Measurements from ENCODE around the gene WASF3.

WASF3 gene

DNA sequence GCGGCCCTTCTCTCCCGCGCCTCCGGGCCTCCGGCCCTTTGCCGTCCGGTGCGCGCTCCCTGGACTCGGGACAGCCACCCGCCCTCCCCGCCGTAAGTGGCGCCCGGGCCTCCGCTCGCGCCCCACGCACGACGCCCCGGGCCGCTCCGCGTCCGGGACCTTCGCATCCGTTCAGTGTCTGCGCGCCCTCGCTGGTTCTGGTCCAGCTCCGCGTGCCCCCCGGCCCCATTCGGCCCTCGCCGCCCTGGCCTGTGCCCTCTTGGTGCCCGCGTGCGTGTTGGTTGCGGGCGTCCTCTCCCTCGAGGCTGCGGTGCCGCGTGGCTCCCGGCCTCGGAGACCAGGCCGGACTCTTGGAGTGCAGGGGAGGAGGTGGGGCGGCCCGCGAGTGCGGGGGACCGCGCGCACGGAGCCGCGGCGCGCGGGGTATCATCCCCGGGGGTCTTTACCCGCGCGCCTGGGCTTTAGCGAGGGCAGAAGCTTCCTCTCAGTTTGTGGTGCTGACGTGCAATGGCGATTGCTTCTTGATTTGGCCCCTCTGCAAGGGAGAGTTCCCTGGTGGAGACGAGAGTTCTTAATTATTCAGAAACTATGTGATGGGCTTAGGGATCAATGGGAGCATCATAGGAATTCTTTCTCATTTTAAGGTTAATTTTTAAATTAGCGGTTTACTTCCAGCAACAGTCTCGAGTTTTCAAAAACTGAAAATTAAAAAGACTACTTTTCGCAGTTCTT, 757 bp downstream of the WASF3 start:
- Mint-ChIP-seq H3K27ac (no peak overlapping the region), H3K4me3 (no peak overlapping the region), H3K27me3 (peaks cover 42% of the 10 kb centered on the region), H3K4me1 (ENCODE audit: low read depth) (no peaks in the 10 kb centered on the region), H3K9me3 (no peaks in the 10 kb centered on the region), H3K36me3 (ENCODE audit: low read depth) (no peaks in the 10 kb centered on the region)
- intact Hi-C loops (cut with micrococcal nuclease), result no loop called here

- H3K27me3 Mint-ChIP-seq, result peaks cover 41% of the 10 kb centered on the region
- H3K9me3 Mint-ChIP-seq, result no peaks in the 10 kb centered on the region
- no peaks in the 10 kb centered on the region for H3K36me3 Mint-ChIP-seq (ENCODE audit: low read depth)
- no peaks in the 10 kb centered on the region for H3K4me1 Mint-ChIP-seq (ENCODE audit: low read depth)
- no peak overlapping the region for H3K27ac Mint-ChIP-seq
- no peak overlapping the region for H3K4me3 Mint-ChIP-seq
- intact Hi-C loops (cut with micrococcal nuclease), result no loop called here
Measured at GRCh38 chr13:26558987-26559386, 1.5 kb downstream of the WASF3 start.

GRCh38 chr13:26560456-26560855, 3.0 kb downstream of the WASF3 start:
- Mint-ChIP-seq H3K4me1 (ENCODE audit: low read depth) (no peaks in the 10 kb centered on the region), H3K36me3 (ENCODE audit: low read depth) (no peaks in the 10 kb centered on the region), H3K27me3 (peaks cover 34% of the 10 kb centered on the region), H3K9me3 (no peaks in the 10 kb centered on the region), H3K27ac (no peak overlapping the region), H3K4me3 (no peak overlapping the region)
- intact Hi-C loops (cut with micrococcal nuclease), result no loop called here

DNA sequence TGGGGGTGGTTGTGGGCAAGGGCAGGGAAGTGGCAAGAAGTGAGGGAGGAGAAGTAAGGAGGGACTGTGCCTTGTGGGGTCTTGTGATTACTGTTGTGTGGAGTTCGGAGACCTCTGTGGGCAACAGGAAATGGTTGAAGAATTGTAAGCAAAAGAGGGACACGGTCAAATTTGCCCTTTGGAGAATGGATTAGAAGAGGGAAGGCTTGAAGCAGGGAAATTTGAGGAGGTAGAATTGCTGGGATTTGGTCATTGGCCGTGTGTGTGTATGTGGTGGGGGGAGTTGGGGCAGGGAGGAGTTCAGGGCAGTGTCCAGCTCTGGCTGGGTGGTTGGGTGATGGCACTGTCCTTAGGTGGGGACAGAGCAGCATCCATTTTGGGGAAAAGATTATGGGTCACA, 3.6 kb downstream of the WASF3 start:
- Mint-ChIP-seq H3K9me3 (no peaks in the 10 kb centered on the region), H3K27me3 (peaks cover 29% of the 10 kb centered on the region), H3K4me3 (no peak overlapping the region), H3K36me3 (ENCODE audit: low read depth) (no peaks in the 10 kb centered on the region), H3K4me1 (ENCODE audit: low read depth) (no peaks in the 10 kb centered on the region), H3K27ac (no peak overlapping the region)
- intact Hi-C loops (cut with micrococcal nuclease), result no loop called here

DNA sequence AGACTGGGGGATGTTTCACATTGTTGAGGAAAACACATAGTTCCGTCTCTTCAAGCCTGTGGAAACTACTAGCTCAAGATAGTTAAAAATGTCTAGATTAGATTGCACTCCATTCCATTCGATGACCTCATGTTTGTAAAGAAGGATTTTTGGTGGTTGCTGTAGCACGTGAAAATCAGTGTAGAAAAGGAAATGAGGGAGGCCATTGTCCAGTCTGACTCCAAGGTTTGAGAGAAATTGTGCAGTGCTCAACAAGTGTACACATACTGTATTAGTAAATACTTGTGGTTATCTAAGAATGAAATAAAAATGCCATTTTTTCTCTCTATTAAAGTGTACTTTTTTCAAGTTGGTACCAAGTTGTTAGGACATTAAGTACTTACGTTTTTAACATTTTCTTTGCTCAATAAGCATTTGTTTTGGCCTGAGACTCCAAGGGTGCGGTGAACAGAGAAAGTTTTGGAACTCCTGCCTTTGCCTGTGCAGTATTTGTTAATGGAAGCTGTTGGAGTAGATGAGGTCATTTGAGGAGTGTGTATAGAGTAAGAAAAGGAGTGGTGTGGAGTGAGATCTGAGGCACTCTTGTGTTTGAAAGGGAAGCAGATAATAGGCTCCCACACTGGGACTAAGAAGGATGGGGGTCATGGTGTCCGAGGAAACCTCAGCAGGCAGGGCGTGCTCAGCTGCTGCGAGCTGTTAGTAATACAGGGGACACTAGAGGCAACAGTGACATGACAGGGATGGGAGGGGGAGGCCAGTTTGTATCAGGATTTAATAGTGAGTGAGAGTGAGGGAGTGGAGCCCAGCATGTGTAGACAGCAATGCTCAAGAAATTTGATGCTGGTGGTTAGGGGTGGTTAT, 4.4 kb downstream of the WASF3 start:
- intact Hi-C loops (cut with micrococcal nuclease), result no loop called here
- no peak overlapping the region for H3K4me3 Mint-ChIP-seq
- H3K36me3 Mint-ChIP-seq (ENCODE audit: low read depth), result no peaks in the 10 kb centered on the region
- H3K27ac Mint-ChIP-seq, result no peak overlapping the region
- H3K27me3 Mint-ChIP-seq, result peaks cover 25% of the 10 kb centered on the region
- H3K9me3 Mint-ChIP-seq, result no peaks in the 10 kb centered on the region
- H3K4me1 Mint-ChIP-seq (ENCODE audit: low read depth), result no peaks in the 10 kb centered on the region

- H3K27ac Mint-ChIP-seq, result no peak overlapping the region
- no peak overlapping the region for H3K4me3 Mint-ChIP-seq
- no peaks in the 10 kb centered on the region for H3K9me3 Mint-ChIP-seq
- no peaks in the 10 kb centered on the region for H3K4me1 Mint-ChIP-seq (ENCODE audit: low read depth)
- intact Hi-C loops (cut with micrococcal nuclease), result no loop called here
- peaks cover 19% of the 10 kb centered on the region for H3K27me3 Mint-ChIP-seq
- H3K36me3 Mint-ChIP-seq (ENCODE audit: low read depth), result no peaks in the 10 kb centered on the region
Measured at GRCh38 chr13:26562512-26562890, 5.0 kb downstream of the WASF3 start.

DNA sequence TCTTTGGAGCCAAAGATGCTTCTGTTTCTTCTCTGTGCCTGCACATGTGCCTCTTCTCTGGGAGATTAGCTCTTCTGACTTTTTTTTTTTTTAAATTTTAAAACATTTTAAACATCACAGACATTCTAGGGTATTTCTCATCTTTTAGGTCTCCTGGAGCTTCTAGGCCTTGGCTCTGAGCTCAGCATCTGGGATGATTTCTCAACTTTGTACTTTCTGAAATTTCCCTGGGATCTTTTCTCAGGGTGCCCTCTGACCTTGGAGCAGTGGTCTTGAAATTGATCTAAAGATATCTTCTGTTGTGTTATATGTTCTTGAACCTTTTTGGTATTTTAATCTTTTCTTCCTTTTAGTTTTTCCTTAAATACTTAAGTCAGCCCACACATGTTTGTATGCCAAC, 6.2 kb downstream of the WASF3 start:
- no peak overlapping the region for H3K27ac Mint-ChIP-seq
- H3K9me3 Mint-ChIP-seq, result no peaks in the 10 kb centered on the region
- H3K4me3 Mint-ChIP-seq, result no peak overlapping the region
- intact Hi-C loops (cut with micrococcal nuclease), result no loop called here
- H3K4me1 Mint-ChIP-seq (ENCODE audit: low read depth), result no peaks in the 10 kb centered on the region
- H3K36me3 Mint-ChIP-seq (ENCODE audit: low read depth), result no peaks in the 10 kb centered on the region
- H3K27me3 Mint-ChIP-seq, result peaks cover 11% of the 10 kb centered on the region

DNA sequence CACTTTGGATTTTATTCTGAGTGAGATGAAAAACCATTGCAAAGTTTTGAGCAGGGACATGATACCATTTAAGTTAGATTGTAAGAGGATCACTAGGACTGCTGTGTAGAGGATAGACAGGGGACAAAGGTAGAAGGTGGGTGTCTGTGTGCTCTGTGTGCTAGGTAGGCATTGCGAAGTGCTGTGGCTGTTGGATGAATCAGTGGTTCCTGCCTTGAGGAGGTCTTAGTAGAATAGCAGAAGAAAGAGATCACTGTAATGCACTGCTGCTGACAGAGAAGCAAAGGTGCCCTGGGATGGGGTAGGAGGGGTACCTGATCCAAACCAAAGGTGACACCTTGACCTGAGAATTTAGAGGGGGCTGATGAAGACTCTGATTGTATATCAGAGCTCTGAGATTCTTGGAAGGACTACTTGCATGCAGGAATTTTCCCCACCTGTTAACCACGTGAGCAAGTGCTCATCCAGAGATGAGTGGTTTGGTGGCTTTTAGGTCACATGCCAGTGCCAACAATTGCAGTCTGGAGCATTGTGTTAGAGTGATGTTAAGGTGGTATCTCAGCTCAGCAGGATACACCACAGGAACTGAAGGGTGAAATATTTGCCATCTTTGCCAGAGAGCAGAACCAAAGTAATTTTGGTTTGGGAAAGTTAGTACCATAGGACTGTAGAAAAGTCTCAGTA, 10.8 kb downstream of the WASF3 start:
- Mint-ChIP-seq H3K4me1 (ENCODE audit: low read depth) (no peaks in the 10 kb centered on the region), H3K9me3 (no peaks in the 10 kb centered on the region), H3K27me3 (no peaks in the 10 kb centered on the region), H3K36me3 (ENCODE audit: low read depth) (no peaks in the 10 kb centered on the region), H3K4me3 (no peak overlapping the region), H3K27ac (no peak overlapping the region)
- intact Hi-C loops (cut with micrococcal nuclease), result no loop called here

- Mint-ChIP-seq H3K9me3 (peaks cover 9% of the 10 kb centered on the region), H3K36me3 (ENCODE audit: low read depth) (no peaks in the 10 kb centered on the region), H3K4me1 (ENCODE audit: low read depth) (no peaks in the 10 kb centered on the region), H3K4me3 (no peak overlapping the region), H3K27ac (no peak overlapping the region), H3K27me3 (no peaks in the 10 kb centered on the region)
- intact Hi-C loops (cut with micrococcal nuclease), result no loop called here
Measured at GRCh38 chr13:26571518-26571917, 14.0 kb downstream of the WASF3 start.

GRCh38 chr13:26575244-26575643, 17.8 kb downstream of the WASF3 start:
- Mint-ChIP-seq H3K36me3 (ENCODE audit: low read depth) (no peaks in the 10 kb centered on the region), H3K27ac (no peak overlapping the region), H3K27me3 (no peaks in the 10 kb centered on the region), H3K9me3 (peaks cover 9% of the 10 kb centered on the region), H3K4me1 (ENCODE audit: low read depth) (no peaks in the 10 kb centered on the region), H3K4me3 (no peak overlapping the region)
- intact Hi-C loops (cut with micrococcal nuclease), result no loop called here

GRCh38 chr13:26579580-26579979, 22.1 kb downstream of the WASF3 start:
- no peaks in the 10 kb centered on the region for H3K4me1 Mint-ChIP-seq (ENCODE audit: low read depth)
- no peak overlapping the region for H3K27ac Mint-ChIP-seq
- H3K9me3 Mint-ChIP-seq, result peaks cover 9% of the 10 kb centered on the region
- intact Hi-C loops (cut with micrococcal nuclease), result no loop called here
- H3K27me3 Mint-ChIP-seq, result no peaks in the 10 kb centered on the region
- H3K4me3 Mint-ChIP-seq, result no peak overlapping the region
- no peaks in the 10 kb centered on the region for H3K36me3 Mint-ChIP-seq (ENCODE audit: low read depth)

DNA sequence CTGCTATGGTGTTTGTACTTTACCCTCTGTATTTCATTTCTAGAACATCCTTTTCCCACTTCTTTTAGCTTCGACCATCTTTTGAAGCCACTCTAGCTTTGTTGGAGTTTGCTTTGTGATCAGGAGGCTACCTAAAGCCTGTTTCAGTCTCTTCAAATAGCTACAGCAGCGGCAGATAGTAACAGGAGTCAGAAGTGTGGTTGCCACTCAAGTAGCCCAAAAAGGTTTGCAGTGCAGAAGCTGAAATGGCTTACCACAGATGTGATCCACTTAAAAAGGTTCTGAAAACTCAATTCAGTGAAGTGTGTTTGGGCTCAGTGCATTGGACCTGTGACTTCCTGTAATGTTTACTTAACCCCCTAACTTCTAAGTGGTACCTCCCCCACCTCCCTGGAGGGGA, 26.2 kb downstream of the WASF3 start:
- H3K4me1 Mint-ChIP-seq (ENCODE audit: low read depth), result no peaks in the 10 kb centered on the region
- no peak overlapping the region for H3K27ac Mint-ChIP-seq
- H3K27me3 Mint-ChIP-seq, result no peaks in the 10 kb centered on the region

DNA sequence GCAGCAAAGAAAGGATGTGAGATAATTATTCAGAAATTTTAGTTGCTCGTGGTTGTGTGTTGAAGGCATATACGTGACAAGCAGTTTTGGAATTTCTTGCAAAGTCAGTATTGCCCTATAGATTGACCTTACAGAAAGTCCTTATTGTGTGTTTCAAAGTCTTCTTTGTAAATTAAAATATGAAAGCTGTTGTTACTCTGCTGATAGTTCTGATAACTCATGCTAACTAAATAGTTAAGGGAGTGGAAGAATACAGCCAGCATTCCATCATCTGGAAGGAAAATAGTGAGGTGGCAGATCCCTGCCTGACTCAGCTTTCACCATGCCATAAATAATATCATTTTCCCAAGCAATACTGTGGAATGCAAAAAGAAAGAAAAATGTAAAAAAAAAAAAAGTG, 27.2 kb downstream of the WASF3 start:
- Mint-ChIP-seq H3K27me3 (no peaks in the 10 kb centered on the region), H3K9me3 (no peaks in the 10 kb centered on the region), H3K27ac (no peak overlapping the region), H3K4me1 (ENCODE audit: low read depth) (no peaks in the 10 kb centered on the region), H3K36me3 (ENCODE audit: low read depth) (no peaks in the 10 kb centered on the region), H3K4me3 (no peak overlapping the region)
- intact Hi-C loops (cut with micrococcal nuclease), result no loop called here

More for the DNA sequence above, 26.2 kb downstream of the WASF3 start:
- Mint-ChIP-seq H3K36me3 (ENCODE audit: low read depth) (no peaks in the 10 kb centered on the region), H3K4me3 (no peak overlapping the region), H3K9me3 (no peaks in the 10 kb centered on the region)
- intact Hi-C loops (cut with micrococcal nuclease), result no loop called here

GRCh38 chr13:26585136-26585535, 27.7 kb downstream of the WASF3 start:
- Mint-ChIP-seq H3K27ac (no peak overlapping the region), H3K4me1 (ENCODE audit: low read depth) (no peaks in the 10 kb centered on the region), H3K4me3 (no peak overlapping the region), H3K9me3 (no peaks in the 10 kb centered on the region), H3K27me3 (no peaks in the 10 kb centered on the region), H3K36me3 (ENCODE audit: low read depth) (no peaks in the 10 kb centered on the region)
- intact Hi-C loops (cut with micrococcal nuclease), result no loop called here
